Neural progenitor cell (in vitro differentiated cells): Measurements from ENCODE around the gene MAP2. TPM values are rescaled to one million over a fixed set of nuclear protein-coding genes. Genes with fewer than 3 reads are reported as not detected.
A peak's percentile ranks its signal among the peaks of the same experiment; 100 is the strongest.

Experiments used
- DNase-seq: peaks from one replicate; pipeline ENCODE4 v3.0.0-alpha.2; 2016; ENCODE audit warnings: low spot score
- H2AFZ ChIP-seq: fragments of 200-600 bp; sonication (generic); replicated peaks from 2 replicates; pipeline ENCODE4 v1.6.1; 2016; ENCODE audit warnings: antibody characterized with exemption
- H3F3A ChIP-seq: fragments of 200-600 bp; sonication (generic); 2 replicates; pipeline ENCODE4 v1.6.1; 2016; ENCODE audit warnings: antibody characterized with exemption, low read depth
- H3K27ac ChIP-seq: fragments of 200-600 bp; sonication (generic); 2 replicates; pipeline ENCODE4 v1.5.1; 2016; ENCODE audit warnings: mild to moderate bottlenecking
- H3K27me3 ChIP-seq: fragments of 200-600 bp; sonication (generic); 2 replicates; pipeline ENCODE4 v1.6.1; 2016; ENCODE audit warnings: mild to moderate bottlenecking, moderate library complexity
- H3K36me3 ChIP-seq: fragments of 200-600 bp; sonication (generic); 2 replicates; pipeline ENCODE4 v1.5.1; 2016
- H3K4me1 ChIP-seq: fragments of 200-600 bp; sonication (generic); 2 replicates; pipeline ENCODE4 v1.6.1; 2016; ENCODE audit warnings: mixed run types
- H3K4me2 ChIP-seq: fragments of 200-600 bp; sonication (generic); 2 replicates; pipeline ENCODE4 v1.6.1; 2016
- H3K4me3 ChIP-seq: fragments of 200-600 bp; sonication (generic); 2 replicates; pipeline ENCODE4 v1.5.1; 2016
- H3K79me2 ChIP-seq: fragments of 200-600 bp; sonication (generic); 2 replicates; pipeline ENCODE4 v1.6.1; 2016; ENCODE audit warnings: low read depth
- H3K9ac ChIP-seq: fragments of 200-600 bp; sonication (generic); 2 replicates; pipeline ENCODE4 v1.6.1; 2016
- H3K9me3 ChIP-seq: fragments of 200-600 bp; sonication (generic); 2 replicates; pipeline ENCODE4 v1.5.1; 2016; ENCODE audit warnings: low read depth
- H4K20me1 ChIP-seq: fragments of 200-600 bp; sonication (generic); 2 replicates; pipeline ENCODE4 v1.6.1; 2016; ENCODE audit warnings: low read depth
- H3K27ac Mint-ChIP-seq: 3 replicates; pipeline ENCODE4 v1.8.0; 2021; ENCODE audit warnings: mixed read lengths
- H3K27me3 Mint-ChIP-seq: 2 replicates; pipeline ENCODE4 v1.8.0; 2022; ENCODE audit warnings: low read depth, mild to moderate bottlenecking, inconsistent platforms, moderate library complexity, mixed read lengths; ENCODE audit not compliant: insufficient read depth
- H3K36me3 Mint-ChIP-seq: 3 replicates; pipeline ENCODE4 v1.8.0; 2021; ENCODE audit warnings: mixed read lengths
- H3K4me1 Mint-ChIP-seq: 3 replicates; pipeline ENCODE4 v1.8.0; 2021; ENCODE audit warnings: mixed read lengths
- H3K4me3 Mint-ChIP-seq: 3 replicates; pipeline ENCODE4 v1.8.0; 2021; ENCODE audit warnings: mild to moderate bottlenecking, moderate library complexity, mixed read lengths
- H3K9me3 Mint-ChIP-seq: 3 replicates; pipeline ENCODE4 v1.8.0; 2020; ENCODE audit warnings: mixed read lengths
- EZH2 ChIP-seq: fragments of 200-600 bp; sonication (generic); IDR thresholded peaks from 2 replicates; pipeline ENCODE4 v1.6.1; 2017; ENCODE audit warnings: antibody characterized with exemption, mild to moderate bottlenecking, moderate library complexity
- EZH2phosphoT487 ChIP-seq: fragments of 200-600 bp; sonication (generic); IDR thresholded peaks from 2 replicates; pipeline ENCODE4 v1.6.1; 2017; ENCODE audit warnings: antibody characterized with exemption
- total RNA-seq: library from RNA; depleted of rRNA; stranded (reverse); fragments of >200 nt; gene quantifications from 2 replicates; pipeline ENCODE4 v1.2.3, GENCODE V29; 2015; ENCODE audit warnings: low replicate concordance
- TF ChIP-seq, protein P1 (sequence below): fragments of 200-600 bp; sonication (generic); IDR thresholded peaks from 2 replicates; pipeline ENCODE4 v1.5.1; 2017; ENCODE audit warnings: antibody characterized with exemption, mild to moderate bottlenecking

MAP2 gene
- total RNA-seq, 1 donor from 2014 or later: 102 TPM

DNA sequence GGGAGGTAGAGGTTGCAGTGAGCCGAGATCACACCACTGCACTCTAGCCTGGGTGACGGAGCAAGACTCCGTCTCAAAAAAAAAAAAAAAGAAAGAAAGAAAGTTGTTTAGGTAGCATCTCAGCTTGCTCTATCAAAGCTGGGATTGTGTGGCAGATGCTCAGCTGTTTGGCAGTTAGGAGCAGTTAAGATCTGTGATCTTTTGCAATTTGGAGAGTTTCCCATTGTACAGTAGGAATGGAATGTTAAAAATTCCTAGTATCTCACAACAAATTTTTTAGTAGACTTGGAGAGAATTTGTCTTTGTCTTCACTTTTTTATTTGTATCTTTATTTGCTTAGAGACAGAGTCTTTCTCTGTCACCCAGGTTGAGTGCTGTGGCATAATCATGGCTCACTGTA is 224.9 kb downstream of the MAP2 start:
- Mint-ChIP-seq H3K27me3 (no peaks in the 10 kb centered on the region), H3K4me3 (no peak overlapping the region), H3K4me1 (peaks cover 41% of the 10 kb centered on the region), H3K27ac (no peak overlapping the region), H3K36me3 (peaks cover 34% of the 10 kb centered on the region), H3K9me3 (peaks cover 12% of the 10 kb centered on the region)
- Histone ChIP-seq H2AFZ (no peak overlapping the region), H3K27ac (no peak overlapping the region), H3K4me3 (no peak overlapping the region), H4K20me1 (no peaks in the 10 kb centered on the region), H3K9me3 (no peaks in the 10 kb centered on the region), H3K27me3 (no peaks in the 10 kb centered on the region), H3F3A (peaks cover 11% of the 10 kb centered on the region), H3K9ac (no peak overlapping the region), H3K36me3 (no peaks in the 10 kb centered on the region), H3K79me2 (no peaks in the 10 kb centered on the region), H3K4me1 (peaks cover 29% of the 10 kb centered on the region), H3K4me2 (no peak overlapping the region)
- TF ChIP-seq, protein P1, sequence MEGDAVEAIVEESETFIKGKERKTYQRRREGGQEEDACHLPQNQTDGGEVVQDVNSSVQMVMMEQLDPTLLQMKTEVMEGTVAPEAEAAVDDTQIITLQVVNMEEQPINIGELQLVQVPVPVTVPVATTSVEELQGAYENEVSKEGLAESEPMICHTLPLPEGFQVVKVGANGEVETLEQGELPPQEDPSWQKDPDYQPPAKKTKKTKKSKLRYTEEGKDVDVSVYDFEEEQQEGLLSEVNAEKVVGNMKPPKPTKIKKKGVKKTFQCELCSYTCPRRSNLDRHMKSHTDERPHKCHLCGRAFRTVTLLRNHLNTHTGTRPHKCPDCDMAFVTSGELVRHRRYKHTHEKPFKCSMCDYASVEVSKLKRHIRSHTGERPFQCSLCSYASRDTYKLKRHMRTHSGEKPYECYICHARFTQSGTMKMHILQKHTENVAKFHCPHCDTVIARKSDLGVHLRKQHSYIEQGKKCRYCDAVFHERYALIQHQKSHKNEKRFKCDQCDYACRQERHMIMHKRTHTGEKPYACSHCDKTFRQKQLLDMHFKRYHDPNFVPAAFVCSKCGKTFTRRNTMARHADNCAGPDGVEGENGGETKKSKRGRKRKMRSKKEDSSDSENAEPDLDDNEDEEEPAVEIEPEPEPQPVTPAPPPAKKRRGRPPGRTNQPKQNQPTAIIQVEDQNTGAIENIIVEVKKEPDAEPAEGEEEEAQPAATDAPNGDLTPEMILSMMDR: no peak
- no peak for TF ChIP-seq EZH2phosphoT487
- DNase-seq: no peak

- Histone ChIP-seq H3K4me3 (no peak overlapping the region), H3K9me3 (no peaks in the 10 kb centered on the region), H3K79me2 (no peaks in the 10 kb centered on the region), H3K27me3 (no peaks in the 10 kb centered on the region), H3K4me1 (peaks cover 41% of the 10 kb centered on the region), H3F3A (peaks cover 11% of the 10 kb centered on the region), H4K20me1 (no peaks in the 10 kb centered on the region), H3K4me2 (peak overlapping the region; percentile 57), H3K27ac (no peak overlapping the region), H3K36me3 (no peaks in the 10 kb centered on the region), H2AFZ (no peak overlapping the region), H3K9ac (no peak overlapping the region)
- Mint-ChIP-seq H3K36me3 (peaks cover 31% of the 10 kb centered on the region), H3K4me3 (peak overlapping the region; percentile 51), H3K27ac (peak overlapping the region; percentile 76), H3K4me1 (peaks cover 70% of the 10 kb centered on the region), H3K27me3 (no peaks in the 10 kb centered on the region), H3K9me3 (peaks cover 4% of the 10 kb centered on the region)
- TF ChIP-seq EZH2: no peak
- TF ChIP-seq, protein P1: no peak
- TF ChIP-seq EZH2phosphoT487: no peak
- peak; percentile 71 for DNase-seq
These were observed 229.3 kb downstream of the MAP2 start for GRCh38 chr2:209653134-209653533.

GRCh38 chr2:209661286-209661894 is 237.5 kb downstream of the MAP2 start:
- Histone ChIP-seq H3K4me2 (peak overlapping the region; percentile 70), H3K27ac (peak overlapping the region; percentile 46), H2AFZ (peak overlapping the region; percentile 86), H3K9me3 (no peaks in the 10 kb centered on the region), H3K79me2 (no peaks in the 10 kb centered on the region), H3K36me3 (no peaks in the 10 kb centered on the region), H4K20me1 (no peaks in the 10 kb centered on the region), H3K4me1 (peaks cover 36% of the 10 kb centered on the region), H3K27me3 (no peaks in the 10 kb centered on the region), H3K9ac (no peak overlapping the region), H3F3A (peaks cover 12% of the 10 kb centered on the region), H3K4me3 (peak overlapping the region; percentile 32)
- peaks cover 2% of the 10 kb centered on the region for H3K27me3 Mint-ChIP-seq
- peaks cover 38% of the 10 kb centered on the region for H3K36me3 Mint-ChIP-seq
- peak; percentile 59 for DNase-seq
- H3K27ac Mint-ChIP-seq: peak overlapping the region; percentile 97
- H3K4me3 Mint-ChIP-seq: peak overlapping the region; percentile 91
- H3K9me3 Mint-ChIP-seq: peaks cover 10% of the 10 kb centered on the region
- TF ChIP-seq EZH2 (no peak), EZH2phosphoT487 (no peak)
- TF ChIP-seq, protein P1: no peak
- peaks cover 53% of the 10 kb centered on the region for H3K4me1 Mint-ChIP-seq
